K562 (cell line): ENCODE data around the gene MEI4. TPM values are rescaled to one million over a fixed set of nuclear protein-coding genes. Genes with fewer than 3 reads are reported as not detected.

Source experiments
- ATAC-seq: fragments of 200-7000 bp; cut with Tn5 transposase; 3 replicates; pipeline ENCODE4 v1.9.1; 2020; ENCODE audit warnings: moderate library complexity
- BruUV-seq: library from RNA; stranded (reverse); fragments of 400-500 nt; replicated peaks from 2 replicates; lab custom pipeline; 2021; lab: Mats Ljungman, UMichigan
- CTCF ChIA-PET: fragments of 300-600 bp; formaldehyde crosslinking; extraction: SDS; loops from one replicate; lab custom pipeline; 2021; ENCODE audit warnings: low intra/inter-chr PET ratio; lab: Yijun Ruan, JAX
- POLR2A ChIA-PET: fragments of 300-600, 350-650 bp; sonication (Branson Sonifier 250); formaldehyde crosslinking; extraction: SDS; loops from one replicate; lab custom pipeline; 2021; ENCODE audit warnings: antibody characterized with exemption, inconsistent platforms; lab: Yijun Ruan, JAX
- DNase-seq, 4 experiments: peaks; one replicate each; pipeline versions ENCODE4 v3.0.0 to v3.0.0-alpha.2; 2011 to 2018; ENCODE audit warnings: low spot score in 3 of 4, mixed read lengths in 3 of 4; ENCODE audit errors: extremely low read depth in 1 of 4
- FAIRE-seq: peaks from 2 replicates; lab custom pipeline; 2011; peaks lifted over from hg19 to GRCh38; lab: Jason Lieb, UNC
- H2AFZ ChIP-seq: 2 replicates; pipeline ENCODE4 v1.6.0; 2011; ENCODE audit warnings: low read depth, low read length, control low read depth, inconsistent platforms
- H3K27ac ChIP-seq: fragments of 200-600 bp; 3 replicates; pipeline ENCODE4 v1.8.0; 2011; ENCODE audit warnings: low read depth, mild to moderate bottlenecking, control low read depth, inconsistent platforms, low read length, moderate library complexity, mixed read lengths; ENCODE audit errors: extremely low read depth
- H3K27me3 ChIP-seq, 2 experiments: fragments of 300-600 bp in 1 of 2; 2 replicates in 1 of 2; 3 replicates in 1 of 2; pipeline versions ENCODE4 v1.6.0 to v1.8.0; 2011; ENCODE audit warnings: inconsistent platforms in 2 of 2, low read length in 2 of 2, mild to moderate bottlenecking in 1 of 2, mixed read lengths in 1 of 2, moderate library complexity in 1 of 2; ENCODE audit not compliant: control insufficient read depth in 2 of 2, insufficient read depth in 2 of 2
- H3K36me3 ChIP-seq: fragments of 300-600 bp; 3 replicates; pipeline ENCODE4 v1.8.0; 2011; ENCODE audit warnings: mild to moderate bottlenecking, low read length, inconsistent platforms; ENCODE audit not compliant: control insufficient read depth, insufficient read depth
- H3K4me1 ChIP-seq, 2 experiments: fragments of 200-600 bp in 1 of 2; replicated peaks in 1 of 2; 2 replicates in 1 of 2; 3 replicates in 1 of 2; pipeline versions ENCODE4 v1.5.1 to v1.8.0; 2011; ENCODE audit warnings: inconsistent platforms in 2 of 2, low read length in 2 of 2, mild to moderate bottlenecking in 1 of 2, mixed read lengths in 1 of 2, moderate library complexity in 1 of 2; ENCODE audit not compliant: control insufficient read depth in 2 of 2, insufficient read depth in 2 of 2
- H3K4me2 ChIP-seq: 2 replicates; pipeline ENCODE4 v1.6.1; 2011; ENCODE audit warnings: low read length, control low read depth, inconsistent platforms, mixed read lengths; ENCODE audit not compliant: insufficient read depth
- H3K4me3 ChIP-seq: fragments of 200-600 bp; sonication (generic), shearing (Covaris generic); 2 replicates; pipeline ENCODE4 v1.5.1; 2016; ENCODE audit warnings: control low read depth, inconsistent platforms
- H3K79me2 ChIP-seq: fragments of 200-600 bp; 3 replicates; pipeline ENCODE4 v1.8.0; 2011; ENCODE audit warnings: low read length, inconsistent platforms; ENCODE audit not compliant: control insufficient read depth, insufficient read depth
- H3K9ac ChIP-seq, 2 experiments: 2 replicates each; pipeline versions ENCODE4 v1.6.0 to v1.6.1; 2011; ENCODE audit warnings: low read depth in 2 of 2, low read length in 2 of 2, control low read depth in 1 of 2, inconsistent platforms in 1 of 2, mild to moderate bottlenecking in 1 of 2, mixed read lengths in 1 of 2; ENCODE audit not compliant: insufficient read depth in 1 of 2
- H3K9me1 ChIP-seq: one replicate; pipeline ENCODE4 v1.6.0; 2011; ENCODE audit warnings: inconsistent platforms, mild to moderate bottlenecking, low read length, moderate library complexity; ENCODE audit not compliant: control insufficient read depth, insufficient read depth
- H3K9me3 ChIP-seq: replicated peaks from 2 replicates; pipeline ENCODE4 v1.5.1; 2011; ENCODE audit warnings: low read depth, low read length, inconsistent platforms; ENCODE audit not compliant: control insufficient read depth, insufficient read depth
- H4K20me1 ChIP-seq: replicated peaks from 2 replicates; pipeline ENCODE4 v1.6.1; 2011; ENCODE audit warnings: low read length, inconsistent platforms, mixed read lengths; ENCODE audit not compliant: control insufficient read depth, insufficient read depth
- CHD4 ChIP-seq: fragments of 200-600 bp; sonication (generic); IDR thresholded peaks from 3 replicates; pipeline ENCODE4 v1.6.1; 2012; ENCODE audit warnings: low read depth, mild to moderate bottlenecking, mixed read lengths, low read length, inconsistent platforms; ENCODE audit not compliant: insufficient read depth, insufficient replicate concordance, poor library complexity, severe bottlenecking
- ETV1 ChIP-seq: fragments of 450-650 bp; conservative IDR thresholded peaks from 2 replicates; pipeline ENCODE4 v1.6.1; 2016; ENCODE audit warnings: missing genetic modification characterization, control low read depth, low read depth, missing compliant biosample characterization
- FOXA1 ChIP-seq: fragments of 450-650 bp; IDR thresholded peaks from 2 replicates; pipeline ENCODE4 v1.6.1; 2016; ENCODE audit warnings: mild to moderate bottlenecking, borderline replicate concordance
- FOXK1 ChIP-seq: sonication (generic); formaldehyde crosslinking; IDR thresholded peaks from 2 replicates; pipeline ENCODE4 v1.8.0; 2022; ENCODE audit warnings: missing genetic modification reagents, mild to moderate bottlenecking, borderline replicate concordance
- GTF2E2 ChIP-seq: fragments of 200-800 bp; sonication (Bioruptor generic); IDR thresholded peaks from 2 replicates; pipeline ENCODE4 v1.6.1; 2016; ENCODE audit warnings: missing genetic modification characterization, missing compliant biosample characterization
- JUND ChIP-seq, 2 experiments: IDR thresholded peaks; 2 replicates in 1 of 2; 3 replicates in 1 of 2; pipeline ENCODE4 v1.6.1; 2011; ENCODE audit warnings: borderline replicate concordance in 2 of 2, low read depth in 2 of 2, low read length in 2 of 2, improper control_type of control experiment in 1 of 2, missing biosample characterization in 1 of 2, missing genetic modification characterization in 1 of 2, missing genetic modification reagents in 1 of 2
- MAFF ChIP-seq: IDR thresholded peaks from 2 replicates; pipeline ENCODE4 v1.6.1; 2012; ENCODE audit warnings: low read length, improper control_type of control experiment
- MTA2 ChIP-seq: fragments of 450-650 bp; IDR thresholded peaks from 2 replicates; pipeline ENCODE4 v1.6.1; 2016; ENCODE audit warnings: low read depth
- PURB ChIP-seq: sonication (generic); formaldehyde crosslinking; IDR thresholded peaks from 2 replicates; pipeline ENCODE4 v1.9.0; 2021; ENCODE audit warnings: low read depth, mild to moderate bottlenecking, missing genetic modification reagents
- TRIM28 ChIP-seq: fragments of 450-650 bp; IDR thresholded peaks from 2 replicates; pipeline ENCODE4 v1.6.1; 2017
- ZC3H4 ChIP-seq: sonication (generic); formaldehyde crosslinking; IDR thresholded peaks from 2 replicates; pipeline ENCODE4 v1.9.0; 2021; ENCODE audit warnings: missing genetic modification reagents, borderline replicate concordance
- ZNF75A ChIP-seq: fragments of 450-650 bp; formaldehyde crosslinking; IDR thresholded peaks from 2 replicates; pipeline ENCODE4 v1.4.0; 2020; ENCODE audit warnings: mild to moderate bottlenecking
- WGBS: fragments of 100-300 bp; shearing (Covaris generic); methylation state at CpG from one replicate; pipeline ENCODE4 v1.1.6; 2016; ENCODE audit warnings: low coverage, mixed read lengths; ENCODE audit not compliant: insufficient coverage; ENCODE audit errors: missing lambda C conversion rate; 5-methylcytosine and 5-hydroxymethylcytosine counted together
- in situ Hi-C: fragments of 300-500 bp; cut with MboI; formaldehyde crosslinking; loops from 4 replicates; pipeline ENCODE4 v1.15.0; 2018; ENCODE audit warnings: inconsistent platforms, mixed read lengths
- intact Hi-C: fragments of 100-400 bp; cut with micrococcal nuclease; formaldehyde crosslinking; loops from 2 replicates; pipeline ENCODE4 v1.14.2; 2022
- polyA plus RNA-seq, 8 experiments: library from polyadenylated mRNA; depleted of rRNA in 4 of 8; stranded (reverse) in 5 of 8; unstranded in 3 of 8; fragments of >200 nt; fragmentation: Nextera tagmentation in 2 of 8; fragmentation: Illumina TruSeq in 1 of 8; extraction: Ambion mirVana in 2 of 8; extraction: Trizol in 1 of 8; gene quantifications; 2 replicates each; pipeline versions ENCODE4 v1.2.1 to v1.2.3, GENCODE V29; 2011 to 2014; ENCODE audit warnings: inconsistent platforms in 1 of 8, missing spikeins in 1 of 8
- total RNA-seq, 7 experiments: library from RNA; depleted of rRNA in 6 of 7; stranded (reverse); fragments of >200 nt in 6 of 7; fragmentation: Illumina TruSeq in 2 of 7; extraction: Trizol in 2 of 7; gene quantifications; 2 replicates each; pipeline versions ENCODE4 v1.2.1 to v1.2.3, GENCODE V29; 2011 to 2021; ENCODE audit warnings: low replicate concordance in 1 of 7
- TF ChIP-seq, protein P1 (sequence below): fragments of 250-450 bp; sonication (Bioruptor Pico); IDR thresholded peaks from 2 replicates; pipeline ENCODE4 v1.4.0; 2020; ENCODE audit warnings: mild to moderate bottlenecking

The MEI4 gene
- total and polyA plus RNA-seq, 9 of the 15 experiments (the other 6 are each of a cell fraction or from before 2014, with no cell fraction given), result not detected

DNA sequence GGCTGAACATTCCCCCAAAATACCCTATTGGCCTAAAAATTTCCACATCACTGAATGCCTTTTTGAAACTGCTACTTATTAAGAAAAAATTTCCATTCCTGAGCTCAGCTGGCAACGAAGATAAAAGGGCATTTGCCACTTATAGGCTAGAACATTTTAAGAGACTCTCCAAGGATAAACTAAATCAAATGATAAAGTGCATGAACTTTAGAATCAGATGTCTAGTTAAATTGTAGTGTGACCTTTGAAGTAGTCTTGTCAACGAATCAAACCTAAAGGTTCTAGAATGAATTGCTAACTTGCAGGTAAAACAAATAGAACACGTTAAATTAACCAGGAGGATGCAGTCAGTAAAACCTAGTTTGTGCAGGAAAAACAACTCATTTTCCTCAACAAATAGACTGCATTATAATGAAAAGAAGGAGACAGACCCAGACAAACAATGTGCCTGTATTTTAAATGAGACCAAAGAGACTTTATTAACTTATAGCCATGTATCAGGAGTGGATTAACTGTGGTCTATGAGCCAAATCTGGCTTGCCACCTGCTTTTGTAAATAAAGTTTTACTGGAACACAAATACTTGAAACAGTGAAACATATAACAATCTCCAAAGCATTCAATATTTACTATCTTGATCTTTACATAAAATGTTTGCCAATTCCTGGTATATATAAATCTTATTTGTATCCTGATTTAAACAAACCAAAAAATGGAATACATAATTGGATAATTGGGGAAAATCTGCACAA, 184.4 kb downstream of the MEI4 start:
- no peak overlapping the region for H3K4me3 ChIP-seq
- no peak overlapping the region for H3K27ac ChIP-seq
- BruUV-seq, result no TSS peak
- no peak overlapping the region for H3K4me2 ChIP-seq
- intact Hi-C loops, result no loop called here
- no peaks in the 10 kb centered on the region for H3K9me3 ChIP-seq
- no peaks in the 10 kb centered on the region for H3K9me1 ChIP-seq
- in situ Hi-C loops, result no loop called here
- no peaks in the 10 kb centered on the region for H3K27me3 ChIP-seq
- H2AFZ ChIP-seq, result no peak overlapping the region
- no peak for FAIRE-seq
- DNase-seq, result no peak
- no peaks in the 10 kb centered on the region for H3K79me2 ChIP-seq
- no peak overlapping the region for H3K9ac ChIP-seq
- H3K36me3 ChIP-seq, result no peaks in the 10 kb centered on the region
- ATAC-seq, result no peak
- POLR2A ChIA-PET, result no interaction called here
- no peaks in the 10 kb centered on the region for H4K20me1 ChIP-seq
- TF ChIP-seq ZC3H4 (CRISPR knock-in tag) (no peak), ZNF75A (CRISPR knock-in tag) (no peak), FOXK1 (CRISPR knock-in tag) (no peak), PURB (CRISPR knock-in tag) (no peak), FOXA1 (no peak)
- H3K4me1 ChIP-seq, result no peaks in the 10 kb centered on the region
- CTCF ChIA-PET, result no interaction called here
- 0% methylated on average over 3 of the region's 3 CpGs for WGBS

GRCh38 chr6:77839292-77839691, 186.5 kb downstream of the MEI4 start:
- ATAC-seq (no peak), DNase-seq (no peak), FAIRE-seq (no peak)
- ChIA-PET POLR2A (no interaction called here), CTCF (no interaction called here)
- Histone ChIP-seq H4K20me1 (no peaks in the 10 kb centered on the region), H3K4me1 (no peaks in the 10 kb centered on the region), H3K9me3 (no peaks in the 10 kb centered on the region), H3K4me2 (no peak overlapping the region), H2AFZ (no peak overlapping the region), H3K27ac (no peak overlapping the region), H3K9me1 (no peaks in the 10 kb centered on the region), H3K36me3 (no peaks in the 10 kb centered on the region), H3K9ac (no peak overlapping the region), H3K79me2 (no peaks in the 10 kb centered on the region), H3K27me3 (no peaks in the 10 kb centered on the region), H3K4me3 (no peak overlapping the region)
- BruUV-seq, result no TSS peak
- TF ChIP-seq, protein P1, sequence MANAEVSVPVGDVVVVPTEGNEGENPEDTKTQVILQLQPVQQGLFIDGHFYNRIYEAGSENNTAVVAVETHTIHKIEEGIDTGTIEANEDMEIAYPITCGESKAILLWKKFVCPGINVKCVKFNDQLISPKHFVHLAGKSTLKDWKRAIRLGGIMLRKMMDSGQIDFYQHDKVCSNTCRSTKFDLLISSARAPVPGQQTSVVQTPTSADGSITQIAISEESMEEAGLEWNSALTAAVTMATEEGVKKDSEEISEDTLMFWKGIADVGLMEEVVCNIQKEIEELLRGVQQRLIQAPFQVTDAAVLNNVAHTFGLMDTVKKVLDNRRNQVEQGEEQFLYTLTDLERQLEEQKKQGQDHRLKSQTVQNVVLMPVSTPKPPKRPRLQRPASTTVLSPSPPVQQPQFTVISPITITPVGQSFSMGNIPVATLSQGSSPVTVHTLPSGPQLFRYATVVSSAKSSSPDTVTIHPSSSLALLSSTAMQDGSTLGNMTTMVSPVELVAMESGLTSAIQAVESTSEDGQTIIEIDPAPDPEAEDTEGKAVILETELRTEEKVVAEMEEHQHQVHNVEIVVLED, result no peak
- no peak for TF ChIP-seq MTA2
- no peak for TF ChIP-seq GTF2E2 (tag)
- TF ChIP-seq CHD4, result no peak
- TF ChIP-seq TRIM28, result no peak
- TF ChIP-seq ETV1 (tag), result no peak
- TF ChIP-seq MAFF, result no peak
- no peak for TF ChIP-seq JUND (IDR thresholded peaks at IDR 0.05; ENCODE audit: borderline replicate concordance, low read depth, low read length)
- no peak for TF ChIP-seq JUND (tag; IDR thresholded peaks at IDR 0.05; ENCODE audit: borderline replicate concordance, low read depth, low read length)
- in situ Hi-C loops, result no loop called here
- intact Hi-C loops, result no loop called here
- WGBS, result 0% methylated on average over 2 of the region's 2 CpGs
